GM12872 (cell line): ENCODE data around the gene CDKN2B.
A peak's percentile ranks its signal among the peaks of the same experiment; 100 is the strongest.

Source experiments
- CTCF ChIP-seq: IDR thresholded peaks from 3 replicates; pipeline ENCODE4 v1.5.1; 2011; ENCODE audit warnings: low read depth, mild to moderate bottlenecking, low read length, moderate library complexity; ENCODE audit not compliant: insufficient read depth

Gene CDKN2B

DNA sequence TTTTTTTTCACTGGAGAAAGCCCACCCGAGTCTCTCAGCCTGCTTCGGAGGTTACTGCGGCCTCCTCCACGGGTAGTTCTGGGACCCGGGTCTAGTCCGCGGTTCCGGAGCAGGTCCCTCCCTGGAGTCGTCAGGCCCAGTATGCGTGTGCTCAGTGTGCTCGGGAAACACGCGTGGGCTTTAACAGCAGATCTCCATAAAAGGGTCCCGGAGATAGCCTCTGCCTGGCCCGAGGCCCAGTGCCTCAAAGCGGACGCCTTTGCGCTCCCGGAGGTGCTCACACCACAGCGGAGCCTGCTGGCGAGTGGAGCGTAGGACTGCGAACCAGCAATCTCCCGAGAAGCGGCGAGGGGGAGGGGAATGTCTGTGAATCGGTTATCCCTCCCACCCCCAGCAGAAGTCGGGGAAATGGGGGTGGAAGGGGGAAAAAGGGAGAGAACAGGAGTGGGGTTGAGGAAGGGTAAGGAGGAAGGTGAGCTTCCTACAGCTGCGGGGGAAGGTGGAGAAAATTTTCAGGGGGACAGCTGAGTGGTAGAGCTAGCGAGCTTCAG, 43.6 kb downstream of the CDKN2B start:
- peak; percentile 66 for TF ChIP-seq CTCF

DNA sequence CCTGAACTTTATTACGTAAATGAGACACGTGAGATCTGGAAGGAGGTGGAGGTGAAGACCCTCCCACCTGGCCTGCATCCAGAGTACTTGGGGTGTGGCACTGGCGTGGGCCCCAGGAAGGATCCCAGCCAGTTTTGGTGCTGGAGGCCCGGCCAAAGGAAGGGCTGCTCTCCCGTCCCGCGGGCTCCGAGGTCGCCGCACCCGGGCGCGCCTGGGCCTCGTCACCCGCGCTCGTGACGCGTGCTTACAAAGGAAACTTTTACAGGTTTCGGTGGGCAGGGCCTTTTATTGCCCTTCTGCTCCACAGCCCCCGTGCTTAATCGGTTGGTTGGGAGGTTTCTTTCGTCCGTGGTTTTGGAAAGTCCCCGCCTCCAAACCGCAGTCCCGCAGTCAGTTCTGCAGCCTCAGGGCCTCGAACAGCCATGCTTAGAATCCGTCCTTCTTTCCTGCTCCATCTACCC, 44.1 kb downstream of the CDKN2B start:
- TF ChIP-seq CTCF, result no peak

- TF ChIP-seq CTCF, result no peak
Observed at GRCh38 chr9:21961569-21961968, 47.5 kb downstream of the CDKN2B start.

DNA sequence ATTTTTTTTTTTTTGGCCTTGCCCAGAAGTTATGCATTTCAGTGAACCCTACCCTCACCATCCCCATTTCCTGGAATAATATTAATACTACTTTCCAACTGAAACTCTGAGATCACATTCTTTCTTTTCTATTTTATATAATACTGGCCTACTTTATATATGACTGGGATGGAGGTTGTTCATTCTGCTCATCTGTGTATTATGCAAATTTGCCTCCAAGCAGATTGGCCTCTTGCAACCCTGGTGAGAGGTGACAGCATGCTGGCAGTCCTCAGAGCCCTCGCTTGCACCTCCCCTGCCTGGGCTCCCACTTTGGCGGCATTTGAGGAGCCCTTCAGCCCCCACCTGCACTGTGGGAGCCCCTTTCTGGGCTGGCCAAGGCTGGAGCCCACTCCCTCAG, 50.3 kb downstream of the CDKN2B start:
- TF ChIP-seq CTCF, result no peak
